Hypothalamus (tissue), 51 donors: ENCODE results near the gene QSOX2.
A peak's percentile ranks its signal among the peaks of the same experiment; 100 is the strongest.

Experiments used
- DNase-seq, 51 donors: peaks; one replicate each; lab custom pipeline; 2025; lab: John Stamatoyannopoulos, UW

QSOX2 gene

GRCh38 chr9:136179761-136180160 lies 65.9 kb downstream of the QSOX2 start:
- DNase-seq, result no peak

GRCh38 chr9:136179101-136179616 lies 66.5 kb downstream of the QSOX2 start:
- no peak for DNase-seq

- DNase-seq, result no peak
Observed at GRCh38 chr9:136178773-136179075, 66.9 kb downstream of the QSOX2 start.

GRCh38 chr9:136178061-136178772 lies 67.4 kb downstream of the QSOX2 start:
- no peak for DNase-seq

- no peak for DNase-seq
Observed at GRCh38 chr9:136177224-136177623, 68.4 kb downstream of the QSOX2 start.

- no peak for DNase-seq
Observed at GRCh38 chr9:136175616-136176197, 69.9 kb downstream of the QSOX2 start.

- no peak for DNase-seq
Observed at GRCh38 chr9:136174779-136175615, 70.6 kb downstream of the QSOX2 start.

- no peak for DNase-seq
Observed at GRCh38 chr9:136173648-136174290, 71.8 kb downstream of the QSOX2 start.

GRCh38 chr9:136172412-136173079 lies 73.1 kb downstream of the QSOX2 start:
- DNase-seq, result no peak

- DNase-seq, result no peak
Observed at GRCh38 chr9:136171801-136172411, 73.7 kb downstream of the QSOX2 start.

- DNase-seq, result no peak
Observed at GRCh38 chr9:136171009-136171800, 74.4 kb downstream of the QSOX2 start.

- peak in 13 of 51 donors; percentile 3 to 45 (median 10) for DNase-seq
Observed at GRCh38 chr9:136170006-136170901, 75.4 kb downstream of the QSOX2 start.

GRCh38 chr9:136169495-136169894 lies 76.1 kb downstream of the QSOX2 start:
- DNase-seq, result no peak

- no peak for DNase-seq
Observed at GRCh38 chr9:136163248-136163850, 82.3 kb downstream of the QSOX2 start.

- DNase-seq, result no peak
Observed at GRCh38 chr9:136160995-136161610, 84.5 kb downstream of the QSOX2 start.

GRCh38 chr9:136160381-136160841 lies 85.2 kb downstream of the QSOX2 start:
- no peak for DNase-seq

GRCh38 chr9:136159851-136160250 lies 85.8 kb downstream of the QSOX2 start:
- no peak for DNase-seq
